Neuronal stem cell (in vitro differentiated cells): ENCODE data around the gene PLP1.

Experiments used
- DNase-seq: peaks from one replicate; pipeline ENCODE4 v3.0.0-alpha.2; 2013; ENCODE audit warnings: low spot score
- H2AFZ ChIP-seq: one replicate; pipeline ENCODE4 v1.6.1; 2013; ENCODE audit warnings: mild to moderate bottlenecking, low read length, inconsistent platforms
- H2AK5ac ChIP-seq: 2 replicates; pipeline ENCODE4 v1.6.1; 2013; ENCODE audit warnings: low read depth, mild to moderate bottlenecking, inconsistent platforms, low read length, moderate library complexity, mixed read lengths
- H2BK120ac ChIP-seq: 2 replicates; pipeline ENCODE4 v1.6.1; 2013; ENCODE audit warnings: low read depth, mild to moderate bottlenecking, inconsistent platforms, low read length, moderate library complexity, mixed read lengths
- H2BK12ac ChIP-seq: one replicate; pipeline ENCODE4 v1.6.1; 2013; ENCODE audit warnings: low read length, inconsistent platforms
- H2BK15ac ChIP-seq: 2 replicates; pipeline ENCODE4 v1.6.1; 2013; ENCODE audit warnings: mild to moderate bottlenecking, low read length, inconsistent platforms, mixed read lengths
- H2BK5ac ChIP-seq: one replicate; pipeline ENCODE4 v1.6.1; 2013; ENCODE audit warnings: inconsistent platforms, mild to moderate bottlenecking, low read length, moderate library complexity
- H3K14ac ChIP-seq: one replicate; pipeline ENCODE4 v1.6.1; 2013; ENCODE audit warnings: low read length, inconsistent platforms
- H3K18ac ChIP-seq: 2 replicates; pipeline ENCODE4 v1.6.1; 2013; ENCODE audit warnings: low read length, inconsistent platforms
- H3K23ac ChIP-seq: 2 replicates; pipeline ENCODE4 v1.6.1; 2013; ENCODE audit warnings: low read depth, mild to moderate bottlenecking, mixed read lengths, low read length, inconsistent platforms; ENCODE audit not compliant: poor library complexity
- H3K27ac ChIP-seq: replicated peaks from 3 replicates; pipeline ENCODE4 v1.5.1; 2013; ENCODE audit warnings: low read length, inconsistent platforms
- H3K27me3 ChIP-seq, 3 experiments: 2 replicates each; pipeline ENCODE4 v1.6.1; 2013; ENCODE audit warnings: low read length in 3 of 3, mild to moderate bottlenecking in 2 of 3, inconsistent platforms in 1 of 3, low read depth in 1 of 3, mixed read lengths in 1 of 3, moderate library complexity in 1 of 3; ENCODE audit not compliant: control insufficient read depth in 3 of 3, insufficient read depth in 3 of 3
- H3K36me3 ChIP-seq, 2 donors: replicated peaks in 1 of 2; 2 replicates each; pipeline ENCODE4 v1.6.1; 2013; ENCODE audit warnings: low read length in 2 of 2; ENCODE audit not compliant: control insufficient read depth in 2 of 2, insufficient read depth in 2 of 2
- H3K4ac ChIP-seq: 2 replicates; pipeline ENCODE4 v1.6.1; 2013; ENCODE audit warnings: inconsistent platforms, mild to moderate bottlenecking, low read length, moderate library complexity
- H3K4me1 ChIP-seq, 2 donors: 1 replicate in 1 of 2; 2 replicates in 1 of 2; pipeline ENCODE4 v1.6.1; 2013; ENCODE audit warnings: low read length in 2 of 2, low read depth in 1 of 2; ENCODE audit not compliant: control insufficient read depth in 2 of 2, insufficient read depth in 1 of 2
- H3K4me2 ChIP-seq: one replicate; pipeline ENCODE4 v1.6.1; 2013; ENCODE audit warnings: mild to moderate bottlenecking, low read length, inconsistent platforms; ENCODE audit not compliant: insufficient read depth, poor library complexity, severe bottlenecking
- H3K4me3 ChIP-seq, 2 donors: 2 replicates each; pipeline ENCODE4 v1.5.1; 2013; ENCODE audit warnings: low read length in 2 of 2, mild to moderate bottlenecking in 2 of 2, inconsistent platforms in 1 of 2, moderate library complexity in 1 of 2
- H3K79me1 ChIP-seq: one replicate; pipeline ENCODE4 v1.6.1; 2013; ENCODE audit warnings: low read depth, mild to moderate bottlenecking, inconsistent platforms, low read length, moderate library complexity
- H3K9ac ChIP-seq: one replicate; pipeline ENCODE4 v1.6.1; 2013; ENCODE audit warnings: mild to moderate bottlenecking, low read depth, low read length, inconsistent platforms; ENCODE audit not compliant: poor library complexity
- H3K9me3 ChIP-seq, 2 donors: replicated peaks in 1 of 2; 2 replicates each; pipeline versions ENCODE3 to v1.6.1; 2013; ENCODE audit warnings: low read length in 2 of 2, mild to moderate bottlenecking in 2 of 2, inconsistent platforms in 1 of 2, low read depth in 1 of 2, mixed read lengths in 1 of 2, moderate library complexity in 1 of 2; ENCODE audit not compliant: control insufficient read depth in 2 of 2, insufficient read depth in 1 of 2
- H4K8ac ChIP-seq: one replicate; pipeline ENCODE4 v1.6.1; 2013; ENCODE audit warnings: low read depth, mild to moderate bottlenecking, inconsistent platforms, low read length, moderate library complexity
- H4K91ac ChIP-seq: one replicate; pipeline ENCODE4 v1.6.1; 2013; ENCODE audit warnings: low read length, low read depth, mild to moderate bottlenecking, inconsistent platforms; ENCODE audit not compliant: poor library complexity
- WGBS, 2 donors: extraction: QIAGEN DNeasy Blood & Tissue Kit; methylation state at CpG; one replicate each; pipeline ENCODE4 v1.1.7; 2013; ENCODE audit warnings: missing lambda C conversion rate in 2 of 2, mixed read lengths in 1 of 2; ENCODE audit not compliant: insufficient read length in 2 of 2, insufficient replicate concordance in 1 of 2; ENCODE audit errors: extremely low coverage in 2 of 2; 5-methylcytosine and 5-hydroxymethylcytosine counted together

The PLP1 gene

GRCh38 chrX:103797691-103798090 lies 21.1 kb downstream of the PLP1 start:
- H3K9me3 ChIP-seq, result no peaks in the 10 kb centered on the region
- no peak overlapping the region for H2BK5ac ChIP-seq
- no peak overlapping the region for H2BK120ac ChIP-seq
- H3K4me1 ChIP-seq, result peaks cover 3 to 6% of the 10 kb centered on the region in 2 donors
- no peak overlapping the region for H4K91ac ChIP-seq
- no peaks in the 10 kb centered on the region for H3K27me3 ChIP-seq
- H3K23ac ChIP-seq, result no peak overlapping the region
- no peak overlapping the region for H3K4me2 ChIP-seq
- H2BK15ac ChIP-seq, result no peak overlapping the region
- H2BK12ac ChIP-seq, result no peak overlapping the region
- H3K9ac ChIP-seq, result no peak overlapping the region
- H3K27ac ChIP-seq, result no peak overlapping the region
- no peak overlapping the region for H3K4me3 ChIP-seq
- H3K79me1 ChIP-seq, result no peaks in the 10 kb centered on the region
- no peak overlapping the region for H4K8ac ChIP-seq
- H3K14ac ChIP-seq, result no peak overlapping the region
- no peak overlapping the region for H2AK5ac ChIP-seq
- no peak overlapping the region for H3K4ac ChIP-seq
- H2AFZ ChIP-seq, result no peak overlapping the region
- no peak for DNase-seq
- no CpG with 5 or more reads among the region's 2 CpGs for WGBS, 2 donors
- no peaks in the 10 kb centered on the region for H3K36me3 ChIP-seq
- H3K18ac ChIP-seq, result no peak overlapping the region

GRCh38 chrX:103800318-103800717 lies 23.7 kb downstream of the PLP1 start:
- H2BK5ac ChIP-seq, result no peak overlapping the region
- H3K18ac ChIP-seq, result no peak overlapping the region
- DNase-seq, result no peak
- no CpG with 5 or more reads among the region's 2 CpGs for WGBS, 2 donors
- H2AFZ ChIP-seq, result no peak overlapping the region
- no peak overlapping the region for H2AK5ac ChIP-seq
- H4K8ac ChIP-seq, result no peak overlapping the region
- H2BK15ac ChIP-seq, result no peak overlapping the region
- H3K79me1 ChIP-seq, result no peaks in the 10 kb centered on the region
- no peak overlapping the region for H3K14ac ChIP-seq
- H3K4me1 ChIP-seq, result no peaks in the 10 kb centered on the region
- H3K4me2 ChIP-seq, result no peak overlapping the region
- H4K91ac ChIP-seq, result no peak overlapping the region
- no peaks in the 10 kb centered on the region for H3K27me3 ChIP-seq
- no peak overlapping the region for H3K23ac ChIP-seq
- no peaks in the 10 kb centered on the region for H3K9me3 ChIP-seq
- H3K27ac ChIP-seq, result no peak overlapping the region
- no peak overlapping the region for H2BK120ac ChIP-seq
- H3K4ac ChIP-seq, result no peak overlapping the region
- H3K9ac ChIP-seq, result no peak overlapping the region
- no peaks in the 10 kb centered on the region for H3K36me3 ChIP-seq
- H3K4me3 ChIP-seq, result no peak overlapping the region
- no peak overlapping the region for H2BK12ac ChIP-seq

- H3K27ac ChIP-seq, result no peak overlapping the region
- H3K18ac ChIP-seq, result no peak overlapping the region
- no peak overlapping the region for H3K23ac ChIP-seq
- no peaks in the 10 kb centered on the region for H3K4me1 ChIP-seq
- no peak overlapping the region for H4K8ac ChIP-seq
- no peaks in the 10 kb centered on the region for H3K79me1 ChIP-seq
- no peak overlapping the region for H3K9ac ChIP-seq
- H3K14ac ChIP-seq, result no peak overlapping the region
- no peak overlapping the region for H2BK5ac ChIP-seq
- H2BK15ac ChIP-seq, result no peak overlapping the region
- H2BK120ac ChIP-seq, result no peak overlapping the region
- no peak overlapping the region for H3K4me2 ChIP-seq
- no peaks in the 10 kb centered on the region for H3K27me3 ChIP-seq
- no peak overlapping the region for H2AK5ac ChIP-seq
- no peaks in the 10 kb centered on the region for H3K36me3 ChIP-seq
- H2BK12ac ChIP-seq, result no peak overlapping the region
- H2AFZ ChIP-seq, result no peak overlapping the region
- no peaks in the 10 kb centered on the region for H3K9me3 ChIP-seq
- H4K91ac ChIP-seq, result no peak overlapping the region
- no peak for DNase-seq
- no peak overlapping the region for H3K4ac ChIP-seq
- H3K4me3 ChIP-seq, result no peak overlapping the region
Observed at GRCh38 chrX:103805860-103806259, 29.2 kb downstream of the PLP1 start.

- H3K4me2 ChIP-seq, result no peak overlapping the region
- H3K4me3 ChIP-seq, result no peak overlapping the region
- no peak overlapping the region for H3K4ac ChIP-seq
- H4K8ac ChIP-seq, result no peak overlapping the region
- no peak overlapping the region for H3K14ac ChIP-seq
- H4K91ac ChIP-seq, result no peak overlapping the region
- H3K9me3 ChIP-seq, result no peaks in the 10 kb centered on the region
- no peak overlapping the region for H2BK5ac ChIP-seq
- no peak for DNase-seq
- no CpG with 5 or more reads among the region's 4 CpGs for WGBS, 2 donors
- no peaks in the 10 kb centered on the region for H3K79me1 ChIP-seq
- no peak overlapping the region for H2BK120ac ChIP-seq
- no peak overlapping the region for H2BK12ac ChIP-seq
- H3K4me1 ChIP-seq, result no peaks in the 10 kb centered on the region
- no peak overlapping the region for H2AK5ac ChIP-seq
- no peak overlapping the region for H3K23ac ChIP-seq
- H3K27me3 ChIP-seq, result no peaks in the 10 kb centered on the region
- no peaks in the 10 kb centered on the region for H3K36me3 ChIP-seq
- H3K27ac ChIP-seq, result no peak overlapping the region
- H3K9ac ChIP-seq, result no peak overlapping the region
- H2AFZ ChIP-seq, result no peak overlapping the region
- no peak overlapping the region for H3K18ac ChIP-seq
- H2BK15ac ChIP-seq, result no peak overlapping the region
Observed at GRCh38 chrX:103806862-103807474, 30.3 kb downstream of the PLP1 start.
